OCI-LY1 (cell line): ENCODE results near the gene ZNF627.
"Not testable (repeated sequence)": the region's sequence is repeated elsewhere in the genome, so short reads cannot be mapped to it uniquely, and the experiment has no call there.

ENCODE experiments used
- H2AFZ ChIP-seq: fragments of 200-600 bp; sonication (generic), shearing (Covaris generic); 2 replicates; pipeline ENCODE4 v1.6.0; 2014; ENCODE audit warnings: antibody characterized with exemption, mild to moderate bottlenecking, low read length
- H3F3A ChIP-seq: fragments of 200-600 bp; sonication (generic), shearing (Covaris generic); 2 replicates; pipeline ENCODE4 v1.6.0; 2014; ENCODE audit warnings: mild to moderate bottlenecking, antibody characterized with exemption, low read length, moderate library complexity; ENCODE audit not compliant: insufficient read depth
- H3K27ac ChIP-seq: fragments of 200-600 bp; sonication (generic); 2 replicates; pipeline ENCODE4 v1.5.1; 2014; ENCODE audit warnings: low read length, mixed run types, mild to moderate bottlenecking, low read depth; ENCODE audit not compliant: poor library complexity, severe bottlenecking
- H3K27me3 ChIP-seq: fragments of 200-600 bp; sonication (generic); 2 replicates; pipeline ENCODE4 v1.6.0; 2014; ENCODE audit warnings: antibody characterized with exemption, mild to moderate bottlenecking, low read length, moderate library complexity; ENCODE audit not compliant: insufficient read depth
- H3K36me3 ChIP-seq: fragments of 200-600 bp; sonication (generic); 2 replicates; pipeline ENCODE4 v1.6.1; 2014; ENCODE audit warnings: mild to moderate bottlenecking, antibody characterized with exemption, low read length, moderate library complexity, mixed read lengths; ENCODE audit not compliant: insufficient read depth
- H3K4me1 ChIP-seq: fragments of 200-600 bp; sonication (generic); 2 replicates; pipeline ENCODE4 v1.5.1; 2014; ENCODE audit warnings: mild to moderate bottlenecking, low read length, moderate library complexity; ENCODE audit not compliant: insufficient read depth, severe bottlenecking
- H3K4me2 ChIP-seq: fragments of 200-600 bp; sonication (generic), shearing (Covaris generic); 2 replicates; pipeline ENCODE4 v1.6.1; 2014; ENCODE audit warnings: low read length
- H3K4me3 ChIP-seq: fragments of 200-600 bp; sonication (generic); 2 replicates; pipeline ENCODE4 v1.5.1; 2014; ENCODE audit warnings: low read length, low read depth, mild to moderate bottlenecking, mixed read lengths; ENCODE audit not compliant: poor library complexity, severe bottlenecking
- H3K79me2 ChIP-seq: fragments of 200-600 bp; shearing (Covaris generic); 2 replicates; pipeline ENCODE4 v1.6.1; 2016; ENCODE audit warnings: mixed run types, low read length, mixed read lengths; ENCODE audit not compliant: insufficient read depth
- H3K9ac ChIP-seq: fragments of 200-600 bp; sonication (generic), shearing (Covaris generic); 2 replicates; pipeline ENCODE4 v1.6.1; 2014; ENCODE audit warnings: mild to moderate bottlenecking, low read length, mixed read lengths
- H3K9me2 ChIP-seq: fragments of 200-600 bp; sonication (generic), shearing (Covaris generic); 2 replicates; pipeline ENCODE4 v1.6.1; 2014; ENCODE audit warnings: low read depth, mild to moderate bottlenecking, low read length, mixed read lengths
- H3K9me3 ChIP-seq: fragments of 200-600 bp; shearing (Covaris generic); 2 replicates; pipeline ENCODE4 v1.6.1; 2014; ENCODE audit warnings: low read length, mixed read lengths
- H4K20me1 ChIP-seq: fragments of 200-600 bp; sonication (generic), shearing (Covaris generic); 2 replicates; pipeline ENCODE4 v1.6.0; 2016; ENCODE audit warnings: mild to moderate bottlenecking, low read length; ENCODE audit not compliant: insufficient read depth
- CTCF ChIP-seq: fragments of 200-600 bp; sonication (generic), shearing (Covaris generic); IDR thresholded peaks from 2 replicates; pipeline ENCODE4 v1.5.1; 2017; ENCODE audit warnings: mild to moderate bottlenecking, antibody characterized with exemption, low read length, moderate library complexity, mixed read lengths
- EZH2 ChIP-seq: fragments of 200-600 bp; sonication (generic), shearing (Covaris generic); IDR thresholded peaks from 2 replicates; pipeline ENCODE4 v1.8.0; 2017; ENCODE audit warnings: borderline replicate concordance, mixed run types, mild to moderate bottlenecking, antibody characterized with exemption, low read length, moderate library complexity, mixed read lengths

ZNF627 gene

GRCh38 chr19:11598746-11599145 lies 1.5 kb downstream of the ZNF627 start:
- H3K36me3 ChIP-seq = 0 out of 2 replicates have a peak, but pooled peaks cover 8% of the 10 kb centered on the region
- peak overlapping the region; percentile 39; the same call in 1 of the 2 replicates for H3K4me2 ChIP-seq
- no peaks in the 10 kb centered on the region for H3K9me3 ChIP-seq
- no peak overlapping the region for H3K27ac ChIP-seq
- H3K4me3 ChIP-seq = no peak overlapping the region
- peaks cover 15% of the 10 kb centered on the region for H3K4me1 ChIP-seq
- no peak overlapping the region for H2AFZ ChIP-seq
- no peaks in the 10 kb centered on the region for H3F3A ChIP-seq
- H3K27me3 ChIP-seq = no peaks in the 10 kb centered on the region
- no peak overlapping the region for H3K9ac ChIP-seq
- TF ChIP-seq CTCF (no peak), EZH2 (no peak)
- 0 out of 2 replicates have a peak, but pooled peaks cover 3% of the 10 kb centered on the region for H3K79me2 ChIP-seq
- no peaks in the 10 kb centered on the region for H4K20me1 ChIP-seq
- no peaks in the 10 kb centered on the region for H3K9me2 ChIP-seq

GRCh38 chr19:11599704-11600103 lies 2.4 kb downstream of the ZNF627 start:
- not testable (repeated sequence) for H3K27ac ChIP-seq, H3K27me3 ChIP-seq, H2AFZ ChIP-seq, H3K4me3 ChIP-seq, H3K9me2 ChIP-seq, H3K9ac ChIP-seq, H3K79me2 ChIP-seq, H3K9me3 ChIP-seq, H3F3A ChIP-seq, H4K20me1 ChIP-seq, H3K4me2 ChIP-seq
- peaks cover 18% of the 10 kb centered on the region for H3K36me3 ChIP-seq
- peaks cover 15% of the 10 kb centered on the region for H3K4me1 ChIP-seq

GRCh38 chr19:11606484-11606883 lies 9.2 kb downstream of the ZNF627 start:
- H3K79me2 ChIP-seq = no peaks in the 10 kb centered on the region
- H3K4me2 ChIP-seq = no peak overlapping the region
- H4K20me1 ChIP-seq = no peaks in the 10 kb centered on the region
- no peaks in the 10 kb centered on the region for H3K27me3 ChIP-seq
- no peak overlapping the region for H2AFZ ChIP-seq
- H3F3A ChIP-seq = no peaks in the 10 kb centered on the region
- TF ChIP-seq EZH2 = no peak
- no peak for TF ChIP-seq CTCF
- no peaks in the 10 kb centered on the region for H3K9me2 ChIP-seq
- H3K4me3 ChIP-seq = no peak overlapping the region
- peaks cover 21% of the 10 kb centered on the region for H3K36me3 ChIP-seq
- H3K9ac ChIP-seq = no peak overlapping the region
- no peaks in the 10 kb centered on the region for H3K4me1 ChIP-seq
- H3K27ac ChIP-seq = no peak overlapping the region
- peaks cover 15% of the 10 kb centered on the region; the same call in 1 of the 2 replicates for H3K9me3 ChIP-seq

- TF ChIP-seq CTCF (no peak), EZH2 (no peak)
- Histone ChIP-seq H3K36me3 (peaks cover 27% of the 10 kb centered on the region), H3K9me3 (peaks cover 16% of the 10 kb centered on the region)
These were observed 14.4 kb downstream of the ZNF627 start for GRCh38 chr19:11611730-11612129.

More at GRCh38 chr19:11611730-11612129, 14.4 kb downstream of the ZNF627 start:
- H3K9ac ChIP-seq = no peak overlapping the region
- no peak overlapping the region for H3K27ac ChIP-seq
- H3K79me2 ChIP-seq = no peaks in the 10 kb centered on the region
- no peak overlapping the region for H3K4me3 ChIP-seq
- H3F3A ChIP-seq = no peaks in the 10 kb centered on the region
- H2AFZ ChIP-seq = no peak overlapping the region
- H3K4me1 ChIP-seq = no peaks in the 10 kb centered on the region
- no peak overlapping the region for H3K4me2 ChIP-seq
- no peaks in the 10 kb centered on the region for H3K27me3 ChIP-seq
- no peaks in the 10 kb centered on the region for H3K9me2 ChIP-seq
- H4K20me1 ChIP-seq = no peaks in the 10 kb centered on the region
